ENCODE results near the gene OLIG2.
A peak's percentile ranks its signal among the peaks of the same experiment; 100 is the strongest.

OLIG2 gene

GRCh38 chr21:33064623-33065390, 39.1 kb downstream of the OLIG2 start:
- DNase-seq (ENCODE audit: low read depth in 2 of 2), result no peak

GRCh38 chr21:33067043-33067442, 41.3 kb downstream of the OLIG2 start:
- DNase-seq (ENCODE audit: low read depth in 2 of 2), result no peak

- DNase-seq (ENCODE audit: low read depth in 2 of 2), result no peak
Measured at GRCh38 chr21:33067457-33067856, 41.7 kb downstream of the OLIG2 start.

GRCh38 chr21:33069243-33069642, 43.5 kb downstream of the OLIG2 start:
- no peak for DNase-seq (ENCODE audit: low read depth in 2 of 2)

GRCh38 chr21:33069645-33069993, 43.9 kb downstream of the OLIG2 start:
- DNase-seq (ENCODE audit: low read depth in 2 of 2), result no peak

- peak in 1 of 2 donors; percentile 30 for DNase-seq (ENCODE audit: low read depth in 2 of 2)
Measured at GRCh38 chr21:33069994-33070743, 44.4 kb downstream of the OLIG2 start, which contains the start of gene OLIG1. OLIG1 (plus strand) TSS chr21:33070141; CDS start chr21:33070247, 106 bp downstream.

- no peak for DNase-seq (ENCODE audit: low read depth in 2 of 2)
Measured at GRCh38 chr21:33070744-33070997, 44.9 kb downstream of the OLIG2 start.

GRCh38 chr21:33070998-33071769, 45.4 kb downstream of the OLIG2 start:
- DNase-seq (ENCODE audit: low read depth in 2 of 2), result no peak

- no peak for DNase-seq (ENCODE audit: low read depth in 2 of 2)
Measured at GRCh38 chr21:33071770-33072306, 46.1 kb downstream of the OLIG2 start.

GRCh38 chr21:33073636-33074035, 47.9 kb downstream of the OLIG2 start:
- no peak for DNase-seq (ENCODE audit: low read depth in 2 of 2)

GRCh38 chr21:33075128-33075527, 49.4 kb downstream of the OLIG2 start:
- no peak for DNase-seq (ENCODE audit: low read depth in 2 of 2)

GRCh38 chr21:33075596-33076195, 50.0 kb downstream of the OLIG2 start:
- DNase-seq (ENCODE audit: low read depth in 2 of 2), result no peak

- no peak for DNase-seq (ENCODE audit: low read depth in 2 of 2)
Measured at GRCh38 chr21:33076600-33077329, 51.0 kb downstream of the OLIG2 start.

Measured in stimulated activated CD4-positive, alpha-beta T cell treated with anti-CD3 and anti-CD28 coated beads, Interleukin-15, amount 100 ng/mL, for 48 hours (primary cell).